VCaP (cell line): Measurements from ENCODE around the gene SDK2.

Experiments
- H3K27ac ChIP-seq: fragments of 450-650 bp; 2 replicates; pipeline ENCODE4 v1.5.1; 2017
- CTCF ChIP-seq: fragments of 450-650 bp; conservative IDR thresholded peaks from 2 replicates; pipeline ENCODE4 v1.5.1; 2017; ENCODE audit warnings: mild to moderate bottlenecking, moderate library complexity

SDK2 gene

GRCh38 chr17:73539166-73539565 lies 105.1 kb downstream of the SDK2 start:
- no peak for TF ChIP-seq CTCF
- no peak overlapping the region for H3K27ac ChIP-seq

- no peak for TF ChIP-seq CTCF
- no peak overlapping the region for H3K27ac ChIP-seq
Observed at GRCh38 chr17:73538445-73538844, 105.8 kb downstream of the SDK2 start.

DNA sequence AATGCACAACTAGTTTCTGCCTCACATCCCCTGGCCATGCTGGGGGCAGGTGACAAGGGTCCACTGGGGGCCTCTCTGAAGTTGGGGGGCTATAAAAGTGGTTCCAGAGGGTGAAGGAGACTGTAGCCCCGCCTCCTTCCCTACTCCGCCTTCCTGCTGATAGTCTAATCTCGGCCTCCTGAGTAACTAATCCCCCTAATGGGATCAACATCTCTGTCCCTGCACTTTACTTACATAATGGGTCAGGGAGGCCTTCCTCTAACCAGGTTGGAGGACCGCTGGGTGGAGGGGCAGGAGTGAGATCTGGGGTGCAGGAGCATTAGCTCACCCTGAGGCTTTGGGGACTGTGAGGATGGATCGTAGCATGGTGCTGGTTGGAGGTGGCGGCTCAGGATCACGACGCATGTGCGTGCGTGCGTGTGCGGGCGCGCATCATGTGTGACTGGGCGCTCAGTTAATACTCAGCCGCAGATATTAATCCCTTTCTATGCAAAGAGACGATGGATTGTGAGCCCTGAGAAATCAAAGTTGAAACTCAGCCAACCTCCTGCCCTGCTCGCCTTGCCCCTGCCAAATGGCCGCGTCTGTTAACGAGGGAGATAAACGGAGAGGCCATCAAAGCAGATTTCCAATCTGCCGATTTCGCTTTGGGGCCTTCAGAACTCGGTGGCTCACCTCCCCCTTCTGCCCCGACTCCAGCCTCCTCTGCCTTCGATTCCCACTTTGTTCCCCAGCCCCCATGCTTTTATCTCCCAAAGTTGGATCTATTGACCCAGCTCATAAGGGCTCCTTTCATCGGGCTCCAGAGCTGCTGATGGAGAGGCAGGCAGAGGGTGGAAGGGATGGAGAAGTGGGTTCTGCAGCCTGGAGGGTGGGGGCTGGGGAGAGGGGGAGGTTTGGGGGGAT lies 107.3 kb downstream of the SDK2 start:
- H3K27ac ChIP-seq: no peak overlapping the region
- TF ChIP-seq CTCF: no peak

DNA sequence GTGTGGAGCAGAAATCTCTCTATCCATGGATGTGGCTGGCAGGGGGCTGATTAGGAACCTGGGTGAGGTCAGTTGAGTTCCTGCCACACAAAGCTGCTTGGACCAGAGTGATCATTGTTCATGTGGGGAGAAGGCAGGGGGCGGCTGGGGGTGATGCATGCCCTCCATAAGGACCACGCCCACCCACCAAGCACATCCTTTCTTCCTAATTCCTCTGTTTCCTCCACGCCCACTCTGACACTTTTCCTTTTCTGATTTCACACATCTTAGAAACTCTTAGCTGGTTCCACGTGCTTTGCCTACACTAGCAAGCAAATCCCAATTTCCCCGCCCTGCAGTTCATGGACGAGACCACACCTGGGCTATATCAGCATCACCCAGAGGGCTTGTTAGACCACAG lies 108.5 kb downstream of the SDK2 start:
- H3K27ac ChIP-seq: no peak overlapping the region
- no peak for TF ChIP-seq CTCF

DNA sequence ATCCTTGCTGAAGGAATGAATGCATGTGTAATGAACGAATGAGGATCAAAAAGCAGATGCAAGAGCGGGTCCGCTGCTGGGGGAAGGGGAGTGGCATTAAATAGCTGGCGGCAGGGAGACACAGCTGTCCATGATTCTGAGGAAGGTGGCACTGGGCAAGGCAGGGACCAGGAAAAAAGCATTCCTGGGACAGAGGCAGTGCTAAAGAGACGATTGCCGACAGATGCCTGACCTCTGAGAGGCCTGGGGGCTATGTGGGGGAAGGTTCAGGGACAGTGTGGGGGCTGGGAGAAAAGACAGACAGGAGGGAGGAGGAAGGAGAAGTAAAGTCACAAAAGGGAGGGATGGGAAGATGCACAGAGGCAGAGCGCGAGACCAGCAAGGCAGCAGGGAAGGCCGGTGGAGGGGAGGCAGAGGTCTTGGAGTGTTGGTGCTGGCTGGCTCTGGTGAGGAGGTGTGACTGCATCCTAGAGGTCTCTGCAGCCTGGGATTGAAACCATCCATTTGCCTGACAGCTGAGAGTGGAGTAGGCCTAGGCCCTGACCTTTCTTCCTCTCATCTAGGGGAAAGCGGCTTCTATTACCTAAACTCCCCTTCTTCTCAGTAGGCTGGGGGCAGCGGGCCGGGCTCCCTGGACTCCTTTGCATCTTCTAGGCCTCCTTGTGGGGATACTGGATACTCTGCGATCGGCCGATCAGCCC lies 109.9 kb downstream of the SDK2 start:
- no peak for TF ChIP-seq CTCF
- no peak overlapping the region for H3K27ac ChIP-seq

DNA sequence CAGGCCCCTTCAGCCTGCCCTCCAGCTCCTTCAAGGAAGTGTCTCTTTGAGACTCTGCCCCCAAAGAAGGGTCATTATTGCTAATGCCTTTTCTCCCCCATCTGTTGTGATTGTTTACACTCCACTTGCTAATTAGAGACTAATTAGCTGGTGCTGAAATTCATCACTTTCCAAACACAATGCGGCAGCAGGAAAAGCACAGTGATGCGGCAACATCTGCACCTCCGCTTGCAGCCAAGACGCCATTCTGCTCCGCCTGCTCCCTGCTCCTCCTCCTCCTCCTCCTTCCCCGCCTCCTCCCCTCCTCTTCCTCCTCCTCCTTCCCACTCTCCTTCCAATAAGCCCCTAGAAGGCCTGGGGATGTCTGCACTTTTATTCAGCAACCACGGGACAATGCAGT lies 110.5 kb downstream of the SDK2 start:
- no peak for TF ChIP-seq CTCF
- H3K27ac ChIP-seq: no peak overlapping the region; the same call in 1 of the 2 replicates

DNA sequence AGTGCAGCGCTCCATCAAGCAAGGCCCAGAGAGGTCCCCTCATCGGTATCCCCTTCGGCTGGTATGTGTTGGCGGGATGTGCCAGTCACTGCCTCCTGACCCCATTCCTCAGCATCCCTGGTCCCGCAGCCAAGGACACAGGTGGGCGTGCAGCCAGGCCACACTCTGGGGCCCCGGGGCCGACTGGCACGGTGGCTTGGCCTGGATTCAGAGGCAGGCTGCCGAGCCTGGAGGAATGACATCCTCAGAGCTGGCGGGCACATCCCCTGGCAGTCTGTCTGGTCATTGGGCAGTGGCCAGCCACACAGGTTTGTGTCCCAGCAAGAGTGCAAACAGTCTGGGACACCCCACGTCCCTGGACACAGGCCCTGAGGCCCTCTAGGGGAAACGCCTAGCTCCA lies 111.1 kb downstream of the SDK2 start:
- H3K27ac ChIP-seq: peak overlapping the region; percentile 44
- peak; percentile 19; the same call in 1 of the 2 replicates for TF ChIP-seq CTCF
